ENCODE measurements around the gene YPEL5. TPM values are rescaled to one million over a fixed set of nuclear protein-coding genes. Genes with fewer than 3 reads are reported as not detected.

Gene YPEL5
- total and polyA plus RNA-seq, 10 donors: 68.2 to 139 (median 94.3) TPM

- peaks cover 0 to 39% (median 10%) of the 10 kb centered on the region in 6 donors for H3K36me3 ChIP-seq
- intact Hi-C loops (cut with DNase I; ENCODE audit: low total_unique reads): loop anchor here (2.0 kb wide), 1 partner anchor 542 kb away; no protein-coding TSS in a partner anchor
- no peaks in the 10 kb centered on the region for H3K27me3 ChIP-seq (replicated peaks in 1 of 7)
- H3K27ac ChIP-seq: no peak overlapping the region
- peaks cover 0 to 35% (median 9%) of the 10 kb centered on the region in 6 donors for H3K4me1 ChIP-seq
- DNase-seq: no peak
- WGBS, 5 donors: 18 to 19% (median 19%) methylated on average over 7 of the region's 7 CpGs
- no peak overlapping the region for H3K4me3 ChIP-seq
- TF ChIP-seq, protein P1, sequence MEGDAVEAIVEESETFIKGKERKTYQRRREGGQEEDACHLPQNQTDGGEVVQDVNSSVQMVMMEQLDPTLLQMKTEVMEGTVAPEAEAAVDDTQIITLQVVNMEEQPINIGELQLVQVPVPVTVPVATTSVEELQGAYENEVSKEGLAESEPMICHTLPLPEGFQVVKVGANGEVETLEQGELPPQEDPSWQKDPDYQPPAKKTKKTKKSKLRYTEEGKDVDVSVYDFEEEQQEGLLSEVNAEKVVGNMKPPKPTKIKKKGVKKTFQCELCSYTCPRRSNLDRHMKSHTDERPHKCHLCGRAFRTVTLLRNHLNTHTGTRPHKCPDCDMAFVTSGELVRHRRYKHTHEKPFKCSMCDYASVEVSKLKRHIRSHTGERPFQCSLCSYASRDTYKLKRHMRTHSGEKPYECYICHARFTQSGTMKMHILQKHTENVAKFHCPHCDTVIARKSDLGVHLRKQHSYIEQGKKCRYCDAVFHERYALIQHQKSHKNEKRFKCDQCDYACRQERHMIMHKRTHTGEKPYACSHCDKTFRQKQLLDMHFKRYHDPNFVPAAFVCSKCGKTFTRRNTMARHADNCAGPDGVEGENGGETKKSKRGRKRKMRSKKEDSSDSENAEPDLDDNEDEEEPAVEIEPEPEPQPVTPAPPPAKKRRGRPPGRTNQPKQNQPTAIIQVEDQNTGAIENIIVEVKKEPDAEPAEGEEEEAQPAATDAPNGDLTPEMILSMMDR (IDR thresholded peaks at IDR 0.05 in 8 of 11, conservative IDR thresholded peaks at IDR 0.05 in 3 of 11): peak; percentile 66 to 94 (median 87)
- TF ChIP-seq POLR2AphosphoS5 (IDR thresholded peaks at IDR 0.05): peak in 1 of 3 donors; percentile 48
- TF ChIP-seq POLR2A (IDR thresholded peaks at IDR 0.05): no peak
- H3K9me3 ChIP-seq: no peaks in the 10 kb centered on the region
Observed at GRCh38 chr2:30165050-30165520, 18.3 kb downstream of the YPEL5 start.

DNA sequence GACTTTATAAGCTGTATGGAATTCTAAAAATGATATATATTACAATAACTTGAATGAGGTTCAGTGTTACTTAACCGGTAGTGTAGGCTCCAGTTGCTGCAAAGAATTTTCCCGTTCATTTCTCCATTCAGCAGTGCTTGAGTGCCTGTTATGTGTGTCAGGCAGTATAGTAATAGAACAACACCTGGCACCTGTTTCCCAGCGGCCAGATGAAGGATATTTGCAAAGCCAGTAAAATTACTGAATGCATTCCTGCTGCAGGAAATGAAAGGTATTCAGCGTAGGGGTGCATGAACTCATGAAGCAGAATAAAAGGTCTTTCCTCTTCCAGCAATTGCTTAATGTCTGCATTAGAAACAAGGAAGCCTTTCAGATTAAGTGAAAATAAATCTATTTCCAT lies 18.8 kb downstream of the YPEL5 start:
- intact Hi-C loops (cut with DNase I; ENCODE audit: low total_unique reads): loop anchor here (2.0 kb wide), 1 partner anchor 541 kb away; no protein-coding TSS in a partner anchor
- 88 to 94% (median 89%) methylated on average over 4 of the region's 4 CpGs for WGBS, 5 donors

DNA sequence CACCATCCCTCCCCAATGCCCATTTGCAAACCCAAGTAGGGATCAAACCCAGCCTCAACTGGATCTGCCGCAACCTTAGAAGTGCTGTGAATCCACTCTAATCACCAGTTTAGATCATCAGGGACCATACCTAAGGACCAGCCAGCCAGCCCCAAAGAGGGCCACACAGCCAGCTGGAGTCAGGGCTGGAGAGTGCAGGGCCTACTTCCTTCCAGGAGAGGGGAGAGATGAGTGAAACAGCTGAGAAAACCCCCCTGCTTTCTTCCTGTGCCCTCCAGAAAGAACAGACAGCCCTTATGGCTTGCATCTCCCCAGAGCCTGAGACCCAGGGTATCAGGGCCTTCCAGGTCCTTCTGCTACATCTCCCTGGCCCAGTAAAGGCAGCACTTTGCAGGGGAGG lies 25.8 kb downstream of the YPEL5 start:
- Histone ChIP-seq H3K27ac (no peak overlapping the region), H3K4me3 (no peak overlapping the region), H3K9me3 (no peaks in the 10 kb centered on the region), H3K27me3 (replicated peaks in 1 of 7) (no peaks in the 10 kb centered on the region), H3K4me1 (peaks cover 0 to under 1% (median 0%) of the 10 kb centered on the region in 6 donors), H3K36me3 (no peaks in the 10 kb centered on the region)
- TF ChIP-seq POLR2A (IDR thresholded peaks at IDR 0.05) (no peak), POLR2AphosphoS5 (IDR thresholded peaks at IDR 0.05) (no peak)
- TF ChIP-seq, protein P1 (IDR thresholded peaks at IDR 0.05 in 8 of 11, conservative IDR thresholded peaks at IDR 0.05 in 3 of 11): no peak
- no peak for DNase-seq
- 95 to 100% (median 96%) methylated on average over 1 of the region's 1 CpG for WGBS, 5 donors
- intact Hi-C loops (cut with DNase I; ENCODE audit: low total_unique reads): no loop called here

More for the DNA sequence above, 18.8 kb downstream of the YPEL5 start:
- Histone ChIP-seq H3K36me3 (peaks cover 0 to 34% (median 6%) of the 10 kb centered on the region in 6 donors), H3K27ac (no peak overlapping the region), H3K9me3 (no peaks in the 10 kb centered on the region), H3K4me1 (peaks cover 0 to 30% (median 8%) of the 10 kb centered on the region in 6 donors), H3K4me3 (no peak overlapping the region), H3K27me3 (replicated peaks in 1 of 7) (no peaks in the 10 kb centered on the region)
- no peak for DNase-seq
- TF ChIP-seq POLR2AphosphoS5 (IDR thresholded peaks at IDR 0.05) (no peak), POLR2A (IDR thresholded peaks at IDR 0.05) (no peak)
- TF ChIP-seq, protein P1 (IDR thresholded peaks at IDR 0.05 in 8 of 11, conservative IDR thresholded peaks at IDR 0.05 in 3 of 11): no peak

DNA sequence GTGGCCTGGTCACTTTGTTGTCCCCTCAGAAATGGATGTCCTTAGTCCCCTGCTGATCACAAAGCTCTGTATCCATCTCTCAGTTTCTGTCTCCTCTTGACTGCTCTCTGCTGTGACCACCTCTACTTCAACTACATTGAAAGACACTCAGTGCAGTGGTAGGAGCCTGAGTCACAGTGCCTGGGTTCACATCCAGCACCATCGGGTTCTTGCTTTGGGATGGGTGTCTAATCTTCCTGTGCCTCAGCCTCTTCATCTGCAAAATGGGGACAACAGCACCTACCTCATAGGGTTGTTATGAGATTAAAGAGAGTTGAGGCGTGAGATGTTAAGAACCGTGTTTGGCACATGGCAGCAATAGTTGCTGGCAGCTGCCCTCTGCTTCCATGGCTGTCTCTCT lies 30.6 kb downstream of the YPEL5 start:
- DNase-seq: no peak
- H3K27ac ChIP-seq: peak overlapping the region in 2 of 8 donors; percentile 64 to 69
- no peak overlapping the region for H3K4me3 ChIP-seq
- TF ChIP-seq, protein P1 (IDR thresholded peaks at IDR 0.05 in 8 of 11, conservative IDR thresholded peaks at IDR 0.05 in 3 of 11): no peak
- TF ChIP-seq POLR2AphosphoS5 (IDR thresholded peaks at IDR 0.05) (no peak), POLR2A (IDR thresholded peaks at IDR 0.05) (no peak)
- no peaks in the 10 kb centered on the region for H3K9me3 ChIP-seq
- WGBS, 5 donors: 89 to 97% (median 95%) methylated on average over 3 of the region's 3 CpGs
- no peaks in the 10 kb centered on the region for H3K27me3 ChIP-seq (replicated peaks in 1 of 7)
- intact Hi-C loops (cut with DNase I; ENCODE audit: low total_unique reads): no loop called here
- peaks cover 0 to 19% (median 5%) of the 10 kb centered on the region in 6 donors for H3K4me1 ChIP-seq
- H3K36me3 ChIP-seq: no peaks in the 10 kb centered on the region

All from spleen (tissue), 11 donors.